Occipital lobe (tissue), 2 donors: Measurements from ENCODE around the gene TCAF1. TPM values are rescaled to one million over a fixed set of nuclear protein-coding genes. Genes with fewer than 3 reads are reported as not detected.

ENCODE experiments used
- DNase-seq: peaks from one replicate; lab custom pipeline; 2025; lab: John Stamatoyannopoulos, UW
- total RNA-seq: library from RNA; depleted of rRNA; stranded (reverse); fragments of >200 nt; gene quantifications from one replicate; pipeline ENCODE4 v1.2.3, GENCODE V29; 2014

TCAF1 gene
- total RNA-seq, result 178 TPM

GRCh38 chr7:143901668-143902331 lies at the start of gene TCAF1:
Gene TCAF1, minus strand, starts transcription at chr7:143902176. Its CDS starts 25,568 bp downstream, at chr7:143876608.
- DNase-seq, result peak; percentile 93

- no peak for DNase-seq
Observed at GRCh38 chr7:143948733-143949132, 46.8 kb upstream of the TCAF1 start.

GRCh38 chr7:143947111-143947510 lies 45.1 kb upstream of the TCAF1 start:
- DNase-seq, result no peak

- no peak for DNase-seq
Observed at GRCh38 chr7:143945423-143945822, 43.4 kb upstream of the TCAF1 start.

- DNase-seq, result no peak
Observed at GRCh38 chr7:143938379-143939243, 36.6 kb upstream of the TCAF1 start.

GRCh38 chr7:143936087-143937009 lies 34.4 kb upstream of the TCAF1 start:
- peak; percentile 18 for DNase-seq

GRCh38 chr7:143934526-143935325 lies 32.8 kb upstream of the TCAF1 start, which contains the start of gene OR2F2:
Gene OR2F2, plus strand, starts transcription at chr7:143935233. Its CDS starts 0 bp downstream, at chr7:143935233.
- no peak for DNase-seq

GRCh38 chr7:143931739-143932138 lies 29.8 kb upstream of the TCAF1 start:
- DNase-seq, result no peak

- no peak for DNase-seq
Observed at GRCh38 chr7:143929224-143929920, 27.4 kb upstream of the TCAF1 start.

GRCh38 chr7:143924851-143925250 lies 22.9 kb upstream of the TCAF1 start:
- no peak for DNase-seq

GRCh38 chr7:143914938-143915652 lies 13.1 kb upstream of the TCAF1 start:
- no peak for DNase-seq

GRCh38 chr7:143913945-143914615 lies 12.1 kb upstream of the TCAF1 start:
- DNase-seq, result no peak

- DNase-seq, result no peak
Observed at GRCh38 chr7:143910473-143911248, 8.7 kb upstream of the TCAF1 start.

GRCh38 chr7:143909863-143910262 lies 7.9 kb upstream of the TCAF1 start:
- DNase-seq, result no peak

- no peak for DNase-seq
Observed at GRCh38 chr7:143908120-143908519, 6.1 kb upstream of the TCAF1 start.

GRCh38 chr7:143906895-143907294 lies 4.9 kb upstream of the TCAF1 start:
- no peak for DNase-seq

- no peak for DNase-seq
Observed at GRCh38 chr7:143906151-143906550, 4.2 kb upstream of the TCAF1 start.

- no peak for DNase-seq
Observed at GRCh38 chr7:143905509-143905908, 3.5 kb upstream of the TCAF1 start.
